Smooth muscle cell (in vitro differentiated cells): ENCODE results near the gene ZP2. TPM values are rescaled to one million over a fixed set of nuclear protein-coding genes. Genes with fewer than 3 reads are reported as not detected.

ENCODE experiments used
- DNase-seq: peaks from one replicate; lab custom pipeline; 2025; ENCODE audit not compliant: unreplicated experiment; lab: John Stamatoyannopoulos, UW
- H2AFZ ChIP-seq: fragments of 200-600 bp; sonication (generic); 2 replicates; pipeline ENCODE4 v1.6.0; 2016; ENCODE audit warnings: antibody characterized with exemption, low read depth, mild to moderate bottlenecking
- H3F3A ChIP-seq: fragments of 200-600 bp; sonication (generic); 2 replicates; pipeline ENCODE4 v1.6.0; 2017; ENCODE audit warnings: antibody characterized with exemption, low read depth
- H3K27ac ChIP-seq: fragments of 200-600 bp; sonication (generic); 2 replicates; pipeline ENCODE4 v1.5.1; 2016; ENCODE audit warnings: low read depth, mild to moderate bottlenecking
- H3K27me3 ChIP-seq: fragments of 200-600 bp; sonication (generic); 2 replicates; pipeline ENCODE4 v1.6.1; 2016; ENCODE audit warnings: low read depth, mild to moderate bottlenecking
- H3K36me3 ChIP-seq: fragments of 200-600 bp; sonication (generic); 2 replicates; pipeline ENCODE4 v1.5.1; 2016; ENCODE audit warnings: low read depth
- H3K4me1 ChIP-seq: fragments of 200-600 bp; sonication (generic); 2 replicates; pipeline ENCODE4 v1.5.1; 2016; ENCODE audit warnings: low read depth
- H3K4me2 ChIP-seq: fragments of 200-600 bp; sonication (generic); 2 replicates; pipeline ENCODE4 v1.6.0; 2016; ENCODE audit warnings: mild to moderate bottlenecking
- H3K4me3 ChIP-seq: fragments of 200-600 bp; sonication (generic); 2 replicates; pipeline ENCODE4 v1.5.1; 2016; ENCODE audit warnings: mild to moderate bottlenecking
- H3K79me2 ChIP-seq: fragments of 200-600 bp; sonication (generic); 2 replicates; pipeline ENCODE4 v1.6.0; 2016; ENCODE audit warnings: low read depth, mild to moderate bottlenecking
- H3K9ac ChIP-seq: fragments of 200-600 bp; sonication (generic); 2 replicates; pipeline ENCODE4 v1.6.0; 2016; ENCODE audit warnings: low read depth
- H3K9me3 ChIP-seq: fragments of 200-600 bp; sonication (generic); replicated peaks from 2 replicates; pipeline ENCODE4 v1.5.1; 2016; ENCODE audit warnings: low read depth
- H4K20me1 ChIP-seq: fragments of 200-600 bp; sonication (generic); 2 replicates; pipeline ENCODE4 v1.6.0; 2016; ENCODE audit warnings: low read depth
- CTCF ChIP-seq: fragments of 200-600 bp; sonication (generic); IDR thresholded peaks from 2 replicates; pipeline ENCODE4 v1.5.1; 2017; ENCODE audit warnings: borderline replicate concordance, mild to moderate bottlenecking, antibody characterized with exemption; ENCODE audit not compliant: insufficient read depth, poor library complexity, severe bottlenecking
- WGBS: methylation state at CpG from one replicate; pipeline ENCODE4 v1.1.7; 2016; ENCODE audit warnings: low lambda C conversion rate; 5-methylcytosine and 5-hydroxymethylcytosine counted together
- polyA plus RNA-seq: library from polyadenylated mRNA; unstranded; fragments of >200 nt; fragmentation: Nextera tagmentation; extraction: Ambion mirVana; gene quantifications from 2 replicates; pipeline ENCODE4 v1.2.1, GENCODE V29; 2016
- total RNA-seq: library from RNA; depleted of rRNA; stranded (reverse); fragments of >200 nt; gene quantifications from 2 replicates; pipeline ENCODE4 v1.2.3, GENCODE V29; 2014

ZP2 gene
- total and polyA plus RNA-seq, 2 experiments from 2014 or later: not detected

DNA sequence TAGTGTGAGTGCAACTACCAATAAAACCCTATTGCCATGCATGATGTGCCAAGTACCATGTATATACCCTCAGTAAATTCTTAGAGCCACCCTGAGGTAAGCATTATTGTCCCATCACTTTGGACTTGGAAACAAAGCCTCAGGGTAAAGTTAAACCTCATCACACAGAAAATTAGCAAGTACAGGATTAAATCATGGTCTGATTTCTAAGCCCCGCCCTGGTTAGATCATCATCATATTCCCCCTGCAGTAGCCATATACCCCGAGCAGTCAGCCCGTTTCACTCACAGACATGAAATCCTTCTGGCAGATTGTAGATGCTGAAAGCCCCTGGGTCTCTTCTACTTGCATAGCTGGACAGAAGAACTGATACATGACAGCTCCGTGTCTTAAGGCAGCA is 4.8 kb downstream of the ZP2 start:
- H3K27ac ChIP-seq: no peak overlapping the region
- H3K9me3 ChIP-seq: no peaks in the 10 kb centered on the region
- no peaks in the 10 kb centered on the region for H3K79me2 ChIP-seq
- no peaks in the 10 kb centered on the region for H4K20me1 ChIP-seq
- peaks cover 8% of the 10 kb centered on the region for H3K27me3 ChIP-seq
- no peaks in the 10 kb centered on the region for H3K36me3 ChIP-seq
- TF ChIP-seq CTCF: no peak
- no peak overlapping the region for H3K4me2 ChIP-seq
- DNase-seq: no peak
- no peaks in the 10 kb centered on the region for H3K4me1 ChIP-seq
- WGBS: 91% methylated on average over 4 of the region's 4 CpGs
- H3F3A ChIP-seq: no peaks in the 10 kb centered on the region
- no peak overlapping the region for H2AFZ ChIP-seq
- no peak overlapping the region for H3K4me3 ChIP-seq
- no peak overlapping the region for H3K9ac ChIP-seq

GRCh38 chr16:21205303-21205702 is 6.1 kb downstream of the ZP2 start:
- H3K27ac ChIP-seq: no peak overlapping the region
- H3K79me2 ChIP-seq: no peaks in the 10 kb centered on the region
- TF ChIP-seq CTCF: no peak
- no peak for DNase-seq
- H3K4me3 ChIP-seq: no peak overlapping the region
- no peak overlapping the region for H3K4me2 ChIP-seq
- H3K4me1 ChIP-seq: no peaks in the 10 kb centered on the region
- H3K27me3 ChIP-seq: peaks cover 12% of the 10 kb centered on the region
- no peaks in the 10 kb centered on the region for H3K9me3 ChIP-seq
- no peaks in the 10 kb centered on the region for H3F3A ChIP-seq
- H3K9ac ChIP-seq: no peak overlapping the region
- no peaks in the 10 kb centered on the region for H3K36me3 ChIP-seq
- H4K20me1 ChIP-seq: no peaks in the 10 kb centered on the region
- H2AFZ ChIP-seq: no peak overlapping the region

- Histone ChIP-seq H3K27me3 (peaks cover 17% of the 10 kb centered on the region), H3F3A (no peaks in the 10 kb centered on the region), H3K4me3 (no peak overlapping the region), H3K4me2 (no peak overlapping the region), H4K20me1 (no peaks in the 10 kb centered on the region), H2AFZ (no peak overlapping the region), H3K9ac (no peak overlapping the region), H3K27ac (no peak overlapping the region), H3K4me1 (no peaks in the 10 kb centered on the region), H3K36me3 (no peaks in the 10 kb centered on the region), H3K79me2 (no peaks in the 10 kb centered on the region), H3K9me3 (no peaks in the 10 kb centered on the region)
- TF ChIP-seq CTCF: no peak
- no peak for DNase-seq
- WGBS: 49% methylated on average over 7 of the region's 7 CpGs
These were observed 8.1 kb downstream of the ZP2 start for GRCh38 chr16:21203155-21203797.

- no peaks in the 10 kb centered on the region for H3K4me1 ChIP-seq
- H3K27ac ChIP-seq: no peak overlapping the region
- no peaks in the 10 kb centered on the region for H4K20me1 ChIP-seq
- no peaks in the 10 kb centered on the region for H3K36me3 ChIP-seq
- H3F3A ChIP-seq: no peaks in the 10 kb centered on the region
- H3K4me2 ChIP-seq: no peak overlapping the region
- H3K27me3 ChIP-seq: peaks cover 17% of the 10 kb centered on the region
- H2AFZ ChIP-seq: no peak overlapping the region
- DNase-seq: no peak
- H3K79me2 ChIP-seq: no peaks in the 10 kb centered on the region
- no peak for TF ChIP-seq CTCF
- H3K9ac ChIP-seq: no peak overlapping the region
- H3K4me3 ChIP-seq: no peak overlapping the region
- WGBS: 82% methylated on average over 5 of the region's 5 CpGs
- H3K9me3 ChIP-seq: no peaks in the 10 kb centered on the region
These were observed 11.7 kb downstream of the ZP2 start for GRCh38 chr16:21199607-21200218.
